Neural progenitor cell (in vitro differentiated cells): ENCODE data around the gene MUL1.

ENCODE experiments used
- CTCF ChIP-seq: fragments of 200-600 bp; sonication (generic); IDR thresholded peaks from 2 replicates; pipeline ENCODE4 v1.5.1; 2017; ENCODE audit warnings: antibody characterized with exemption, mild to moderate bottlenecking
- EZH2 ChIP-seq: fragments of 200-600 bp; sonication (generic); IDR thresholded peaks from 2 replicates; pipeline ENCODE4 v1.6.1; 2017; ENCODE audit warnings: antibody characterized with exemption, mild to moderate bottlenecking, moderate library complexity
- EZH2phosphoT487 ChIP-seq: fragments of 200-600 bp; sonication (generic); IDR thresholded peaks from 2 replicates; pipeline ENCODE4 v1.6.1; 2017; ENCODE audit warnings: antibody characterized with exemption

- no peak for TF ChIP-seq CTCF
- no peak for TF ChIP-seq EZH2
- no peak for TF ChIP-seq EZH2phosphoT487
Measured at GRCh38 chr1:20469406-20470076, 38.4 kb downstream of the MUL1 start.
